HL-60 (cell line): ENCODE results near the gene CREB5.

Source experiments
- POLR2AphosphoS5 ChIP-seq: IDR thresholded peaks from 2 replicates; pipeline ENCODE4 v1.6.1; 2012; ENCODE audit warnings: low read depth
- TF ChIP-seq, protein P1 (sequence below): IDR thresholded peaks from one replicate; pipeline ENCODE4 v1.5.1; 2011; ENCODE audit warnings: low read length, control low read depth, inconsistent platforms; ENCODE audit not compliant: insufficient read depth

DNA sequence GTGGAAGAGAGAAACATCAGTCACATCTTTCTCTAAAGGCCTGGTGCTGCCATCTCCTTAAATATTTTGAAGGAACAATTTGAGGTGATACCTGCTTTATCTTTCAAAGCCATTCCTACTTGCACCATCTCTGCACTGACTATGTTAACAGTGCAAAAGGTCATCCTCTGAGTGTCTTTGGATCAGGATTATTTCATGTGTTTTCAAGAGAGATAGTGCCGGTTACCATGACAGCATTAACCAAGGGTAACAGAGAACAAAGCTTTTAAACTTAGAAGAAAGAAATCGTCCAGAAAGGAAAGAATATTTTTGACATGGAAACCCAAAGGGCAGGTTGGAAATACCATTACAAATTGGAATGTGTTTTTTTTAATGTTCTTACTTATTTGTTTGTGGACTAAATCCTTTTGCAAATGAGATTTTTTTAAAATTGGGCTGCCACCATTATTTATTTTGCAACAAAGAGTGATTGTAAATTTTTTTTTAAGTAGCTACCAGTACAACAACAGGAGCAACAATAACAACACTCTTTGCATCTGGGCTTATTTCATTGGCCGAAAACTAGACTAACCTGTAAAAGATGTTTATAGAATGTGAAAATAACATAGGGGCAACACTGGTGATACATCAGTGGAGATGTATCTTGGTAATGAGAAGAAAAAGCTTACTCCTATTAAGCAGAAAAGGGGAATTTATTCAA lies 234.2 kb downstream of the CREB5 start:
- TF ChIP-seq, protein P1, sequence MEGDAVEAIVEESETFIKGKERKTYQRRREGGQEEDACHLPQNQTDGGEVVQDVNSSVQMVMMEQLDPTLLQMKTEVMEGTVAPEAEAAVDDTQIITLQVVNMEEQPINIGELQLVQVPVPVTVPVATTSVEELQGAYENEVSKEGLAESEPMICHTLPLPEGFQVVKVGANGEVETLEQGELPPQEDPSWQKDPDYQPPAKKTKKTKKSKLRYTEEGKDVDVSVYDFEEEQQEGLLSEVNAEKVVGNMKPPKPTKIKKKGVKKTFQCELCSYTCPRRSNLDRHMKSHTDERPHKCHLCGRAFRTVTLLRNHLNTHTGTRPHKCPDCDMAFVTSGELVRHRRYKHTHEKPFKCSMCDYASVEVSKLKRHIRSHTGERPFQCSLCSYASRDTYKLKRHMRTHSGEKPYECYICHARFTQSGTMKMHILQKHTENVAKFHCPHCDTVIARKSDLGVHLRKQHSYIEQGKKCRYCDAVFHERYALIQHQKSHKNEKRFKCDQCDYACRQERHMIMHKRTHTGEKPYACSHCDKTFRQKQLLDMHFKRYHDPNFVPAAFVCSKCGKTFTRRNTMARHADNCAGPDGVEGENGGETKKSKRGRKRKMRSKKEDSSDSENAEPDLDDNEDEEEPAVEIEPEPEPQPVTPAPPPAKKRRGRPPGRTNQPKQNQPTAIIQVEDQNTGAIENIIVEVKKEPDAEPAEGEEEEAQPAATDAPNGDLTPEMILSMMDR = no peak
- no peak for TF ChIP-seq POLR2AphosphoS5
